ENCODE data around the gene SMIM14. TPM values are rescaled to one million over a fixed set of nuclear protein-coding genes. Genes with fewer than 3 reads are reported as not detected.

SMIM14 gene
- total RNA-seq, 1 experiment from 2014 or later: 32.3 TPM

GRCh38 chr4:39613093-39613656, 25.5 kb downstream of the SMIM14 start (continued):
- TF ChIP-seq E2F5 (CRISPR knock-in tag; IDR thresholded peaks at IDR 0.05): no peak

GRCh38 chr4:39609454-39609931, 29.2 kb downstream of the SMIM14 start:
- H3K9me3 Mint-ChIP-seq: peaks cover 5% of the 10 kb centered on the region
- no peak for TF ChIP-seq NFE2L1 (CRISPR knock-in tag; IDR thresholded peaks at IDR 0.05)
- TF ChIP-seq E2F4 (CRISPR knock-in tag; IDR thresholded peaks at IDR 0.05; ENCODE audit: borderline replicate concordance, low read depth): no peak
- no peak for TF ChIP-seq ATF1 (CRISPR knock-in tag; IDR thresholded peaks at IDR 0.05)
- TF ChIP-seq ZNF281 (CRISPR knock-in tag; IDR thresholded peaks at IDR 0.05): no peak
- TF ChIP-seq HMGXB4 (CRISPR knock-in tag; IDR thresholded peaks at IDR 0.05): no peak
- no peak for TF ChIP-seq ATF6 (CRISPR knock-in tag; IDR thresholded peaks at IDR 0.05)
- peak overlapping the region; percentile 4; the same call in 1 of the 2 replicates for H3K27ac Mint-ChIP-seq
- POLR2A ChIA-PET: no interaction called here
- H3K4me3 Mint-ChIP-seq: no peak overlapping the region
- H3K36me3 Mint-ChIP-seq: peaks cover 27% of the 10 kb centered on the region
- CTCF ChIA-PET: no interaction called here
- ATAC-seq (no peak), DNase-seq (ENCODE audit: low spot score) (no peak)
- H3K4me1 Mint-ChIP-seq: 0 out of 2 replicates have a peak, but pooled peaks cover 3% of the 10 kb centered on the region
- no peaks in the 10 kb centered on the region for H3K27me3 Mint-ChIP-seq (ENCODE audit: low read depth)

DNA sequence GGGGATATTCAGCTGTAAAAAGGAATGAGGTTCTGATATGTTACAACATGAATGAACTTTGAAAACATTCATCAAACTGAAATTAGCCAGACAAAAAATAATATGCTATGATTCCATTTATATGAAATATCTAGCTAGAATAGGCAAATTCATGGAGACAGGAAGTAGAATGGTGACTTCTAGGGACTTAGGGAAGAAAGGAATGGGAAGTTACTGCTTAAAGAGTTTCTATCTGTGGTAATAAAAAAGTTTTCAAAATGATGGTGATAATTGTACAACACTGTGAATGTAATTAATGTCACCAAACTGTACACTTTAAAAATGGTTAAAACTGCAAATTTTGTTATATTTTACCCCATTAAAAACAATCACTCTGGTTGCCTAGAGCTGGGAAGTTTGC, 30.2 kb downstream of the SMIM14 start:
- TF ChIP-seq OVOL2 (CRISPR knock-in tag; IDR thresholded peaks at IDR 0.05; ENCODE audit: borderline replicate concordance) (no peak), NR2C2 (CRISPR knock-in tag; IDR thresholded peaks at IDR 0.05) (no peak), ZBTB21 (CRISPR knock-in tag; IDR thresholded peaks at IDR 0.05; ENCODE audit: borderline replicate concordance) (no peak), TEAD4 (CRISPR knock-in tag; IDR thresholded peaks at IDR 0.05) (no peak), ELF4 (CRISPR knock-in tag; IDR thresholded peaks at IDR 0.05; ENCODE audit: low read depth) (no peak), RORB (CRISPR knock-in tag; IDR thresholded peaks at IDR 0.05) (no peak), TEAD1 (CRISPR knock-in tag; IDR thresholded peaks at IDR 0.05) (no peak), FOXK1 (CRISPR knock-in tag; IDR thresholded peaks at IDR 0.05) (no peak), ZNF423 (CRISPR knock-in tag; IDR thresholded peaks at IDR 0.05) (no peak), RELA (CRISPR knock-in tag; IDR thresholded peaks at IDR 0.05; ENCODE audit: borderline replicate concordance) (no peak), CBFB (CRISPR knock-in tag; IDR thresholded peaks at IDR 0.05; ENCODE audit: low read depth) (no peak), ZNF121 (CRISPR knock-in tag; IDR thresholded peaks at IDR 0.05) (no peak)
- H3K9me3 Mint-ChIP-seq: peaks cover 5% of the 10 kb centered on the region
- POLR2A ChIA-PET: no interaction called here

More for the DNA sequence above, 30.2 kb downstream of the SMIM14 start:
- Mint-ChIP-seq H3K36me3 (peaks cover 30% of the 10 kb centered on the region), H3K4me3 (no peak overlapping the region), H3K27me3 (ENCODE audit: low read depth) (no peaks in the 10 kb centered on the region), H3K27ac (no peak overlapping the region), H3K4me1 (0 out of 2 replicates have a peak, but pooled peaks cover 3% of the 10 kb centered on the region)
- ATAC-seq: no peak
- CTCF ChIA-PET: no interaction called here
- no peak for DNase-seq (ENCODE audit: low spot score)

Data from WTC11 (cell line).